ENCODE data around the gene IL1RAPL1. TPM values are rescaled to one million over a fixed set of nuclear protein-coding genes. Genes with fewer than 3 reads are reported as not detected.
A peak's percentile ranks its signal among the peaks of the same experiment; 100 is the strongest.

IL1RAPL1 gene
- total and polyA plus RNA-seq, 8 donors, result 0.06 to 3.3 (median 0.31) TPM; not detected in 3

DNA sequence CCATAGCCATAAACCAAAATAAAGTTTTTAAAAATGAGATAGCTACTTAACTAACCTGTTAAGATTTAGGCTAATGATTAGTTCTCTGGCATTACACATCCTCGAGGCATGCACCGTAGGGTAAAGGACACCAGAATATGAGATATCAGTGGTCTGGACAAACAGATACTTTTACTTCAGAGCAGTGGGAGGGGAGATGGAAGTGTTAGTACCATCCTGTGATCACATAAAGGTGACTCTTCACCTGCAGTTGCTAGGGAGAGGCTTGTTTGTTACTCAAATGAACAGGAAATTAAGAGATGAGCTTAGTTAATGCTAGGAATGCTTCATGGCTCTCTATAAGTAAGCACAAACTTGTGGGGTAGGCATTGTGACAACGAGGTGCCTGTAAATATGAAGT, 1003.7 kb downstream of the IL1RAPL1 start:
- Histone ChIP-seq H3K4me1 (no peaks in the 10 kb centered on the region), H3K27ac (no peak overlapping the region), H3K27me3 (no peaks in the 10 kb centered on the region), H3K36me3 (no peaks in the 10 kb centered on the region), H3K4me3 (no peak overlapping the region), H3K9me3 (peaks cover 0 to 10% (median 1%) of the 10 kb centered on the region in 4 donors)
- TF ChIP-seq, protein P1, sequence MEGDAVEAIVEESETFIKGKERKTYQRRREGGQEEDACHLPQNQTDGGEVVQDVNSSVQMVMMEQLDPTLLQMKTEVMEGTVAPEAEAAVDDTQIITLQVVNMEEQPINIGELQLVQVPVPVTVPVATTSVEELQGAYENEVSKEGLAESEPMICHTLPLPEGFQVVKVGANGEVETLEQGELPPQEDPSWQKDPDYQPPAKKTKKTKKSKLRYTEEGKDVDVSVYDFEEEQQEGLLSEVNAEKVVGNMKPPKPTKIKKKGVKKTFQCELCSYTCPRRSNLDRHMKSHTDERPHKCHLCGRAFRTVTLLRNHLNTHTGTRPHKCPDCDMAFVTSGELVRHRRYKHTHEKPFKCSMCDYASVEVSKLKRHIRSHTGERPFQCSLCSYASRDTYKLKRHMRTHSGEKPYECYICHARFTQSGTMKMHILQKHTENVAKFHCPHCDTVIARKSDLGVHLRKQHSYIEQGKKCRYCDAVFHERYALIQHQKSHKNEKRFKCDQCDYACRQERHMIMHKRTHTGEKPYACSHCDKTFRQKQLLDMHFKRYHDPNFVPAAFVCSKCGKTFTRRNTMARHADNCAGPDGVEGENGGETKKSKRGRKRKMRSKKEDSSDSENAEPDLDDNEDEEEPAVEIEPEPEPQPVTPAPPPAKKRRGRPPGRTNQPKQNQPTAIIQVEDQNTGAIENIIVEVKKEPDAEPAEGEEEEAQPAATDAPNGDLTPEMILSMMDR (IDR thresholded peaks at IDR 0.05), result no peak
- TF ChIP-seq POLR2A (IDR thresholded peaks at IDR 0.05), result no peak
- TF ChIP-seq EP300 (IDR thresholded peaks at IDR 0.05), result no peak
- TF ChIP-seq POLR2AphosphoS5 (IDR thresholded peaks at IDR 0.05), result no peak
- intact Hi-C loops (cut with DNase I; ENCODE audit: low total_unique reads), result no loop called here
- DNase-seq, result no peak
- 65 to 79% (median 68%) methylated on average over 3 of the region's 3 CpGs for WGBS, 5 donors

- no peaks in the 10 kb centered on the region for H3K36me3 ChIP-seq
- no peaks in the 10 kb centered on the region for H3K4me1 ChIP-seq
- no peak overlapping the region for H3K27ac ChIP-seq
- intact Hi-C loops (cut with DNase I; ENCODE audit: low total_unique reads), result no loop called here
- no peak for TF ChIP-seq EP300 (IDR thresholded peaks at IDR 0.05)
- H3K27me3 ChIP-seq, result no peaks in the 10 kb centered on the region
- H3K4me3 ChIP-seq, result no peak overlapping the region
- WGBS, 5 donors, result 81 to 98% (median 94%) methylated on average over 7 of the region's 7 CpGs
- DNase-seq, result no peak
- H3K9me3 ChIP-seq, result no peaks in the 10 kb centered on the region
Observed at GRCh38 chrX:29604381-29604780, 1017.1 kb downstream of the IL1RAPL1 start.

- H3K27ac ChIP-seq, result no peak overlapping the region
- 75 to 83% (median 80%) methylated on average over 3 of the region's 3 CpGs for WGBS, 5 donors
Observed at GRCh38 chrX:29617276-29617675, 1030.0 kb downstream of the IL1RAPL1 start.

DNA sequence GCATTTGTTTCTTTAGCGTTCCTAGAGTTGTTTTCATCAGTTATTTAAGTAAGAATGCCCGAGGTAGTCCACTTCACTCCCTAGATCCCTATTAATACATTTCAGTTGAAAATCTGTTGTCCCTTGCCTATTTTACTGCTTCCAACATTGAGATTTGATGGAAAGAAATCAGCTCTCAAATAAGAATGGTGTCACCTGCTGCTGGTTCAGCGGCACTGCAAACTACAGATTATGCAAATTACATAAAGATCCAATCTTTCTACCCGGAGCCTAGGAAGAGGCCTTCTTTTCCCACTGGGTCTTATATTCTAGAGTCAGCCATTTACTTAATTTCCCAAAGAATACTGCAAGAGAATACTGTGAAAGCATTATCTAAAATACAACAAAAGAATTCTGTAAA, 1030.5 kb downstream of the IL1RAPL1 start:
- no peaks in the 10 kb centered on the region for H3K36me3 ChIP-seq
- 53 to 73% (median 63%) methylated on average over 4 of the region's 4 CpGs for WGBS, 5 donors
- H3K27ac ChIP-seq, result no peak overlapping the region
- intact Hi-C loops (cut with DNase I; ENCODE audit: low total_unique reads), result no loop called here
- H3K4me1 ChIP-seq, result no peaks in the 10 kb centered on the region
- no peaks in the 10 kb centered on the region for H3K9me3 ChIP-seq
- H3K4me3 ChIP-seq, result no peak overlapping the region
- no peaks in the 10 kb centered on the region for H3K27me3 ChIP-seq
- DNase-seq, result no peak
- no peak for TF ChIP-seq POLR2A (IDR thresholded peaks at IDR 0.05)
- no peak for TF ChIP-seq EP300 (IDR thresholded peaks at IDR 0.05)
- TF ChIP-seq, protein P1 (IDR thresholded peaks at IDR 0.05), result no peak
- TF ChIP-seq POLR2AphosphoS5 (IDR thresholded peaks at IDR 0.05), result no peak

More at GRCh38 chrX:29617276-29617675, 1030.0 kb downstream of the IL1RAPL1 start:
- no peak for TF ChIP-seq EP300 (IDR thresholded peaks at IDR 0.05)
- no peak for TF ChIP-seq POLR2A (IDR thresholded peaks at IDR 0.05)
- TF ChIP-seq POLR2AphosphoS5 (IDR thresholded peaks at IDR 0.05), result no peak
- TF ChIP-seq, protein P1 (IDR thresholded peaks at IDR 0.05), result no peak
- intact Hi-C loops (cut with DNase I; ENCODE audit: low total_unique reads), result no loop called here
- no peaks in the 10 kb centered on the region for H3K9me3 ChIP-seq
- H3K4me3 ChIP-seq, result no peak overlapping the region
- peak in 1 of 2 donors; percentile 3 for DNase-seq
- no peaks in the 10 kb centered on the region for H3K4me1 ChIP-seq
- H3K36me3 ChIP-seq, result no peaks in the 10 kb centered on the region
- no peaks in the 10 kb centered on the region for H3K27me3 ChIP-seq

DNA sequence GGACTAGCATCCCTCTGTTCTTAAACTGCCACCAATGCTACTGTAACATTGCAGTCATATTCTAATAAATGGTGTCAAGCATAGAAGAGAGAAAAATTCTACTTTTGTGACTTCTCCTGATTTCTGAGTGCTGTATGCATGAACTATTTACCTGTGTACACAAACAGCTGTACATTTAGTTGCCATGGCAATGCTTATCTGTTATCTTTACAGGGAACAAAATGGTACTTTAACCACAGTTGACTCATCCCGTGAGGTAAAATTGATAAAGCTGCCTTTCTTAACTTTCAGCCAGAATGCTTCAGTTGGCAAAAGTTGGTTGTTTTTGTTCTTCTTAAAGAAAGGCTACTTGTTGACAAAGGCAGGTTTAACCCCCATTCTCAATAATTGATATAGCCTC, 1040.6 kb downstream of the IL1RAPL1 start:
- H3K4me1 ChIP-seq, result no peaks in the 10 kb centered on the region
- TF ChIP-seq, protein P1 (IDR thresholded peaks at IDR 0.05), result no peak
- no peak for TF ChIP-seq POLR2A (IDR thresholded peaks at IDR 0.05)
- TF ChIP-seq POLR2AphosphoS5 (IDR thresholded peaks at IDR 0.05), result no peak
- no peak for TF ChIP-seq EP300 (IDR thresholded peaks at IDR 0.05)
- no peaks in the 10 kb centered on the region for H3K27me3 ChIP-seq
- no peak overlapping the region for H3K4me3 ChIP-seq
- WGBS, 5 donors, result 27 to 82% (median 41%) methylated on average over 1 of the region's 1 CpG
- no peak overlapping the region for H3K27ac ChIP-seq
- no peaks in the 10 kb centered on the region for H3K9me3 ChIP-seq
- H3K36me3 ChIP-seq, result no peaks in the 10 kb centered on the region
- intact Hi-C loops (cut with DNase I; ENCODE audit: low total_unique reads), result no loop called here
- DNase-seq, result no peak
